8988T (cell line): ENCODE measurements around the gene HSF5.
"Not testable (repeated sequence)": the region's sequence is repeated elsewhere in the genome, so short reads cannot be mapped to it uniquely, and the experiment has no call there.

Source experiments
- DNase-seq: peaks from one replicate; pipeline ENCODE4 v3.0.0; 2011

The HSF5 gene

GRCh38 chr17:58516644-58517377, 28.6 kb upstream of the HSF5 start:
- DNase-seq = no peak

- DNase-seq = no peak
Measured at GRCh38 chr17:58515286-58515685, 27.1 kb upstream of the HSF5 start.

- DNase-seq = no peak
Measured at GRCh38 chr17:58514770-58515157, 26.6 kb upstream of the HSF5 start.

- peak; percentile 78 for DNase-seq
Measured at GRCh38 chr17:58513965-58514769, 26.0 kb upstream of the HSF5 start, which contains the start of gene MTMR4. Gene MTMR4 (minus strand): TSS chr17:58514638. CDS start chr17:58514407, 231 bp downstream.

- DNase-seq = no peak
Measured at GRCh38 chr17:58513267-58513964, 25.2 kb upstream of the HSF5 start.

- DNase-seq = no peak
Measured at GRCh38 chr17:58510075-58510474, 21.9 kb upstream of the HSF5 start.

- DNase-seq = no peak
Measured at GRCh38 chr17:58508341-58509067, 20.3 kb upstream of the HSF5 start.

GRCh38 chr17:58507123-58507634, 19.0 kb upstream of the HSF5 start:
- peak; percentile 42 for DNase-seq

- no peak for DNase-seq
Measured at GRCh38 chr17:58506354-58507080, 18.3 kb upstream of the HSF5 start.

- DNase-seq = no peak
Measured at GRCh38 chr17:58504826-58505351, 16.7 kb upstream of the HSF5 start.

- no peak for DNase-seq
Measured at GRCh38 chr17:58503866-58504265, 15.7 kb upstream of the HSF5 start.

- not testable (repeated sequence) for DNase-seq
Measured at GRCh38 chr17:58503134-58503533, 14.9 kb upstream of the HSF5 start.

GRCh38 chr17:58501451-58501850, 13.2 kb upstream of the HSF5 start:
- DNase-seq = no peak

GRCh38 chr17:58498177-58498828, 10.1 kb upstream of the HSF5 start:
- DNase-seq = no peak

GRCh38 chr17:58493506-58493905, 5.3 kb upstream of the HSF5 start:
- DNase-seq = no peak

- no peak for DNase-seq
Measured at GRCh38 chr17:58492238-58493121, 4.3 kb upstream of the HSF5 start.

- no peak for DNase-seq
Measured at GRCh38 chr17:58491510-58492045, 3.4 kb upstream of the HSF5 start.

- no peak for DNase-seq
Measured at GRCh38 chr17:58488428-58488890, 251 bp upstream of the HSF5 start.

- DNase-seq = no peak
Measured at GRCh38 chr17:58484600-58484999, 3.6 kb downstream of the HSF5 start.

- DNase-seq = not testable (repeated sequence)
Measured at GRCh38 chr17:58481798-58482197, 6.4 kb downstream of the HSF5 start.
